HEK293 (cell line): Measurements from ENCODE around the gene PRPF18.
A peak's percentile ranks its signal among the peaks of the same experiment; 100 is the strongest.

ENCODE experiments used
- FEZF1 ChIP-seq: fragments of 450-650 bp; formaldehyde crosslinking; IDR thresholded peaks from 2 replicates; pipeline ENCODE4 v1.5.1; 2016; ENCODE audit warnings: missing biosample characterization, missing genetic modification characterization
- IKZF3 ChIP-seq: fragments of 450-650 bp; IDR thresholded peaks from 2 replicates; pipeline ENCODE4 v1.5.0; 2018; ENCODE audit warnings: missing biosample characterization, mild to moderate bottlenecking, missing genetic modification characterization, moderate library complexity
- KLF10 ChIP-seq: fragments of 450-650 bp; IDR thresholded peaks from 2 replicates; pipeline ENCODE4 v1.5.1; 2018; ENCODE audit warnings: missing biosample characterization, mild to moderate bottlenecking, missing genetic modification characterization
- KLF7 ChIP-seq: fragments of 450-650 bp; formaldehyde crosslinking; IDR thresholded peaks from 2 replicates; pipeline ENCODE4 v1.5.1; 2016; ENCODE audit warnings: missing biosample characterization, missing genetic modification characterization, borderline replicate concordance
- OSR2 ChIP-seq: fragments of 450-650 bp; formaldehyde crosslinking; IDR thresholded peaks from 2 replicates; pipeline ENCODE4 v1.5.1; 2016; ENCODE audit warnings: missing biosample characterization, missing genetic modification characterization
- WT1 ChIP-seq: fragments of 450-650 bp; formaldehyde crosslinking; IDR thresholded peaks from 2 replicates; pipeline ENCODE4 v1.5.1; 2016; ENCODE audit warnings: missing biosample characterization, missing genetic modification characterization
- ZBTB17 ChIP-seq: fragments of 450-650 bp; formaldehyde crosslinking; IDR thresholded peaks from 2 replicates; pipeline ENCODE4 v1.5.1; 2016; ENCODE audit warnings: missing biosample characterization, missing genetic modification characterization
- ZBTB49 ChIP-seq: fragments of 450-650 bp; formaldehyde crosslinking; IDR thresholded peaks from 2 replicates; pipeline ENCODE4 v1.5.1; 2016; ENCODE audit warnings: missing biosample characterization, missing genetic modification characterization, low read depth
- ZBTB6 ChIP-seq: fragments of 450-650 bp; formaldehyde crosslinking; IDR thresholded peaks from 2 replicates; pipeline ENCODE4 v1.5.1; 2017; ENCODE audit warnings: missing biosample characterization, missing genetic modification characterization
- ZNF148 ChIP-seq: fragments of 450-650 bp; formaldehyde crosslinking; IDR thresholded peaks from 2 replicates; pipeline ENCODE4 v1.5.0; 2017; ENCODE audit warnings: missing biosample characterization, missing genetic modification characterization, borderline replicate concordance
- ZNF157 ChIP-seq: fragments of 450-650 bp; formaldehyde crosslinking; IDR thresholded peaks from 2 replicates; pipeline ENCODE4 v1.5.1; 2016; ENCODE audit warnings: missing biosample characterization, missing genetic modification characterization
- ZNF24 ChIP-seq: fragments of 450-650 bp; formaldehyde crosslinking; IDR thresholded peaks from 2 replicates; pipeline ENCODE4 v1.5.1; 2016; ENCODE audit warnings: missing biosample characterization, missing genetic modification characterization
- ZNF335 ChIP-seq: fragments of 450-650 bp; formaldehyde crosslinking; conservative IDR thresholded peaks from 2 replicates; pipeline ENCODE4 v1.5.1; 2016; ENCODE audit warnings: missing biosample characterization, missing genetic modification characterization
- ZNF398 ChIP-seq: fragments of 450-650 bp; formaldehyde crosslinking; IDR thresholded peaks from 2 replicates; pipeline ENCODE4 v1.5.1; 2017; ENCODE audit warnings: missing biosample characterization, missing genetic modification characterization
- ZNF423 ChIP-seq: fragments of 450-650 bp; formaldehyde crosslinking; IDR thresholded peaks from 2 replicates; pipeline ENCODE4 v1.5.1; 2016; ENCODE audit warnings: missing biosample characterization, missing genetic modification characterization
- ZNF518A ChIP-seq: fragments of 450-650 bp; formaldehyde crosslinking; conservative IDR thresholded peaks from 2 replicates; pipeline ENCODE4 v1.5.1; 2016; ENCODE audit warnings: low read depth, missing biosample characterization, missing genetic modification characterization
- ZNF521 ChIP-seq: fragments of 450-650 bp; formaldehyde crosslinking; IDR thresholded peaks from 2 replicates; pipeline ENCODE4 v1.5.1; 2017; ENCODE audit warnings: missing biosample characterization, mild to moderate bottlenecking, missing genetic modification characterization
- ZNF530 ChIP-seq: fragments of 450-650 bp; formaldehyde crosslinking; IDR thresholded peaks from 2 replicates; pipeline ENCODE4 v1.5.1; 2016; ENCODE audit warnings: low read depth, missing biosample characterization, missing genetic modification characterization
- ZNF600 ChIP-seq: fragments of 450-650 bp; formaldehyde crosslinking; IDR thresholded peaks from 2 replicates; pipeline ENCODE4 v1.5.1; 2016; ENCODE audit warnings: missing biosample characterization, missing genetic modification characterization
- ZNF664 ChIP-seq: fragments of 450-650 bp; formaldehyde crosslinking; IDR thresholded peaks from 2 replicates; pipeline ENCODE4 v1.5.1; 2016; ENCODE audit warnings: missing biosample characterization, missing genetic modification characterization
- ZNF692 ChIP-seq: fragments of 450-650 bp; formaldehyde crosslinking; IDR thresholded peaks from 2 replicates; pipeline ENCODE4 v1.5.1; 2016; ENCODE audit warnings: missing biosample characterization, missing genetic modification characterization
- ZNF747 ChIP-seq: fragments of 450-650 bp; formaldehyde crosslinking; IDR thresholded peaks from 2 replicates; pipeline ENCODE4 v1.5.1; 2016; ENCODE audit warnings: missing biosample characterization, missing genetic modification characterization
- ZNF843 ChIP-seq: fragments of 450-650 bp; formaldehyde crosslinking; IDR thresholded peaks from 2 replicates; pipeline ENCODE4 v1.5.1; 2016; ENCODE audit warnings: missing biosample characterization, missing genetic modification characterization
- ZSCAN16 ChIP-seq: fragments of 450-650 bp; formaldehyde crosslinking; IDR thresholded peaks from 2 replicates; pipeline ENCODE4 v1.5.1; 2016; ENCODE audit warnings: missing biosample characterization, missing genetic modification characterization
- ZSCAN4 ChIP-seq: fragments of 450-650 bp; formaldehyde crosslinking; IDR thresholded peaks from 2 replicates; pipeline ENCODE4 v1.5.1; 2017; ENCODE audit warnings: missing biosample characterization, missing genetic modification characterization

Gene PRPF18

GRCh38 chr10:13637303-13637856 lies 50.6 kb downstream of the PRPF18 start (continued):
- TF ChIP-seq ZBTB49 (tag by site-specific recombination) (no peak), OSR2 (tag by site-specific recombination) (peak; percentile 66), ZNF398 (no peak), ZBTB17 (tag by site-specific recombination) (no peak; the same call in 1 of the 2 replicates), ZNF843 (tag by site-specific recombination) (no peak), WT1 (tag by site-specific recombination) (peak; percentile 93), ZNF747 (tag by site-specific recombination) (no peak), KLF10 (no peak), ZNF335 (tag by site-specific recombination) (no peak), ZNF148 (tag by site-specific recombination) (no peak), ZNF157 (tag by site-specific recombination) (no peak), ZSCAN4 (tag by site-specific recombination) (no peak), ZNF692 (tag by site-specific recombination) (no peak), ZSCAN16 (tag by site-specific recombination) (no peak), ZNF600 (no peak), ZBTB6 (no peak), ZNF24 (tag by site-specific recombination) (no peak), ZNF530 (tag by site-specific recombination) (no peak), ZNF664 (tag by site-specific recombination) (no peak), IKZF3 (tag by site-specific recombination) (no peak), KLF7 (tag by site-specific recombination) (no peak), FEZF1 (tag by site-specific recombination) (peak; percentile 35; the same call in 1 of the 2 replicates), ZNF518A (tag by site-specific recombination) (no peak), ZNF423 (tag by site-specific recombination) (no peak), ZNF521 (tag by site-specific recombination) (no peak)
